NCI-H2227 treated with DMSO at 0.1 percent for 48 hours (cell line): ENCODE measurements around the gene RASGRP3.
"Not testable (repeated sequence)": the region's sequence is repeated elsewhere in the genome, so short reads cannot be mapped to it uniquely, and the experiment has no call there.

Experiments
- DNase-seq: peaks from one replicate; lab custom pipeline; 2025; lab: John Stamatoyannopoulos, UW

Gene RASGRP3

DNA sequence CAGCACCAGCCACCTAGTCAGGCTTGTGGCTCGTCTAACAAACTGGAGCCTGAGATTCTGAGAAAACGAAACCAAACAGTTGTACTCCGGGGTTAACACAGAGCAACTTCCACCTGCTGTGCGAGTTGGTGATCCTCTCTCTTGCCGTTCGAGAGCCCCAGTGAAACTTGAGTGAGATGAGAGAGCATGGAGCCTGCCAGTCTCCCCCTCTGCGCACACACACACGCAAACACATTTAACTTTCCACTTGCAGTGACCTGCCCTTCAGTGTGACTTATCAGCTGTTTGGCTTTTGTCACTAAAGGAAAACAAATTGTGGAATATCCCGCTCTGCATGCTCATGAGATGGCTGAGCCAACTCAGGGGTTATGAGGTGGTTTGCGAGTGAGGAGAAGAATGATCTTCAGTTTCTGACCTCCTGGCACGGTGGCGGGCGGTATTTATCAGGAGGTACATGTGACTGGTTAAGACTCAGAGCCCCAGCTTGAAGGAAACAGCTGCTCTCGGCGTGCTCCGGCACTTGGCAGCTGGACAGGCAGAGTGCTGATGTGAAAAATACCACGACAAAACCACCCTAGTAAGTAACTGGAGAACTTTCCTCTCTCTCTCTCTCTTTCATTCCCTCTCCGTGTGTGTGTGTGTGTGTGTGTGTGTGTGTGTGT lies at the start of gene RASGRP3:
Gene RASGRP3 (plus strand): TSS at position 519 of the 662 bp plus-strand sequence. CDS start 38,488 bp downstream, outside the sequence.
- peak; percentile 85 for DNase-seq

GRCh38 chr2:33426666-33427231 lies 49.7 kb upstream of the RASGRP3 start:
- no peak for DNase-seq

GRCh38 chr2:33430077-33430476 lies 46.4 kb upstream of the RASGRP3 start:
- no peak for DNase-seq

- DNase-seq, result no peak
Measured at GRCh38 chr2:33430856-33431255, 45.6 kb upstream of the RASGRP3 start.

DNA sequence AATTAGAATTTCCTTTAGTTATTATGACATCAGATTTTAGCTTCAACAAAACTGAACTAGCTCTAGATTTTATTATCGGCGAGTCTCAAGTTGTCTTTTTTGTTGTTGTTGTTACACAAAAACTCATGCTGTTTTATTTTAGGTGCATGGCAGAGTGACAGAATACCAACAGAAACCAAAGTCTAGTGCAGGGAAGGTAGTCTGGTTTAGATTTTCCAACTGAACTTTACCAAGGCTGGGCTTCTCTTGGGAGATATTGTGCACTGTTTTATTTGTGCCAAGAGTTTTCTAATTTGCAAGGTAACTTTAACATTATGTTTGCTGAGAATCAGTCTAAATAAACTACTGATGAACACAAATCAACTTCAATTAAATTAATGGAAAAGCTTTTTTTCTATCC lies 43.6 kb upstream of the RASGRP3 start:
- no peak for DNase-seq

- peak; percentile 58 for DNase-seq
Measured at GRCh38 chr2:33433279-33434235, 42.9 kb upstream of the RASGRP3 start.

DNA sequence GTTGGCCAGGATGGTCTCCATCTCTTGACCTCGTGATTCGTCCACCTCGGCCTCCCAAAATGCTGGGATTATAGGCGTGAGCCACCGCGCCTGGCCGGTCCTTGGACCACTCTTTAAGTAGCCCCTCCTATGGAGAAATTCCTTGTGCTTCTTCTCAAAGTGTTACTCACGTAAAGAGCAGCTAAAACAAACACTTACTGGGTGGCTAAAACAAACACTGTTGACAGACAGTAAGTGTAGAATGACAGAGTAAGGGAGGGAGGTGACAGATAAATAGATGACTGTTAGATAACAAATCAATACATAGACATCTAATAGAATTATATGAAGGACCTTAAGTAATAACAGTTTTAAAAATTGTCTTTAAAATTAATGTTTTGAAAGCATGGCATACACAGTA lies 40.9 kb upstream of the RASGRP3 start:
- DNase-seq, result no peak

- DNase-seq, result no peak
Measured at GRCh38 chr2:33436083-33436482, 40.4 kb upstream of the RASGRP3 start.

DNA sequence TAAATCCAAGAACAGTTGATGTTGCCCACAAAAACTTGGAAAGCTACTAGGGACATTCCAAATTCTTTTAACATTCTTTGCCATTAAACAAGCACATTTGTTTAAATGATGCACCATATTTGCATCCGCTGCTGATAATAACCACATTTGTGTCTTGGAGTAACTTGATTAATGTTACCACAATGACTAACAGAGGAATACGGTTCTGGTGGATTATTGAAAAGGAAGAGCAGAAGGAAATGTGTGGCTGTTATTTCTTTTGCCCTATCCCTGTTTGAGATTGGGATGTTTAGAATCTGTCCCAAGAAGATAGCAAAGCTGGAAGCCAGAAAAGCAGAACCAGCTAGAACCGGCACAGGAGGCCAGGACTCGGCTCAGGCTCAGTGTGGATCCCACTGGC lies 39.2 kb upstream of the RASGRP3 start:
- DNase-seq, result no peak

DNA sequence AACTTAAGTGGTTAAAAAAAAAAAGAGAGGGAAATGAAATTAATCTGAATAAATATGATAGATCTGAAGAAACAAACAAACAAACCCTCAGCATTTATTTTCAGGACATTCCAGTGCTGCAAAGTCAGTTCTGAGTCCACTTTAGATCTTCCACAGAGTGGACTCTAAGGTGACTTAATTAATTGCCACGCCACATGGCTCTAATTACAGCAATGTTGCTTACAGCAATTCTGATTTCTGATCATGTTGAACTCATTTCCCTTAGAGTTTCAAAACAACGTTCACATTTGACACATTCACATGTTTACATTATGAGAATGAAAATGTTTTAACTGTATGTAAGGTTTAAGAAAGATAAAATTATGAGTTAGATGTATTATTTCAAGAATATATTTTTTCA lies 38.6 kb upstream of the RASGRP3 start:
- no peak for DNase-seq

DNA sequence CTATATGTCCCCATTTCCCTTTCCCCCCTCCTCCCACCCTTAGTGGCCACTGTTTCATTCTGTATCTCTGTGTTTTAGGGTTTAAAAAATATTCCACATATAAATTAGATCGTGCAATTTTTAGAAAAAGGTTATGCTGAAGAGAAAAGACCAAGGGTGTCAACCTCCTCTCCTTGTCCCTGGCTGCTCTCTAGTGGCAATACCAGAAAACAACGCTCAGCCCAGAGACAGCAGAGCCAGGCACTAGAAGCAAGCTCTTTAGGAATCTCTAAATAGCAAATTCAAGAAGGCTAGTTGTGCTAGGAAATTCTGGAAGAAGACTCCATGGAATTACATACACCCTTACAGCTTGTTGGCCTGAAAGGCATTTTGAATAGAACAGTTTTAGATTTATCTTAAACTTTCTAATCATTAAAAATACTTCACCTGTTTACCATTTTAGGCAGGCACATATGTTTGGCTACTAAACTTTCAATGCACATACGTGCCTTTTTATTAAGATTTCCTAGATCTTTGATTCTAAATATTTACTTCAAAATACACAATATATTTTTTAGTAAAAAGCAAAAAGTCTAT lies 35.1 kb upstream of the RASGRP3 start:
- peak; percentile 56 for DNase-seq

DNA sequence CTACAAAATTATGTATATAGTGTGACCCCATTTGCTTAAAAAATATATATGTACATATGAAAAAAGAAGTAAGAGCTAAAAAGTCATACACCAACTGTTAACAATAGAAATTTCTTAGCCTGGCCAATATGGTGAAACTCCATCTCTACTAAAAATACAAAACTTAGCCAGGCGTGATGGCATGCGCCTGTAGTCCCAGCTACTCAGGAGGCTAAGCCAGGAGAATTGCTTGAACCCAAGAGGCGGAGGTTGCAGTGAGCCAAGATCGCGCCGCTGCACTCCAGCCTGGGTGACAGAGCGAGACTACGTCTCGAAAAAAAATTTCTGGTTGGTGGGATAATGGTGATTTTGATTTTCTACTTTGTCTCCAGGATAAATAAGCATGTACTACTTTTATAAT lies 34.4 kb upstream of the RASGRP3 start:
- DNase-seq, result not testable (repeated sequence)

DNA sequence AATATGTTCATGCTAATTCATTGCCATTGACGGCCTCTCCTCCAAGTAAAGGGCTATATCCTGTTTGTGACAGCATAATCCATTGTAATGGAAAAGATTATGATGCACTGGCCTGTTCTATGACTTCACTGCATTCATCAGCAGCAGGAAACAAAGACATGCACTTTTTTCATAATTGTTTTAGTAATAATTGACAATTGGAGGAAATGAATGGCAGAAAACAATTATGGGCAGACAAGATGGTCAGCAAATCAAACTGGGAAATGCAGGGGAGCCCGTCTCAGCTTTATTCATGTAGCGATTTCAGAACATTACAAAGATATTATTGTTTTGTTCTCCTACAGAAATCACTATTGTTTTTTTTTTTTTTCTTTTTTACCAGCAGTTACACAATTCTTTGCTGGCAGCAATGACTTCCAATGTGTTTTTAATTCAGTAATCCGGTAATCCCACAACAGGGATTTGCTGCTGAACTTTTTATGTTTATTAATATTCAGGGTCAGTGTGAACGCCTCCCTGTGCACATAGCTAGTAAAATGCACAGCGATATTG lies 33.8 kb upstream of the RASGRP3 start:
- no peak for DNase-seq

DNA sequence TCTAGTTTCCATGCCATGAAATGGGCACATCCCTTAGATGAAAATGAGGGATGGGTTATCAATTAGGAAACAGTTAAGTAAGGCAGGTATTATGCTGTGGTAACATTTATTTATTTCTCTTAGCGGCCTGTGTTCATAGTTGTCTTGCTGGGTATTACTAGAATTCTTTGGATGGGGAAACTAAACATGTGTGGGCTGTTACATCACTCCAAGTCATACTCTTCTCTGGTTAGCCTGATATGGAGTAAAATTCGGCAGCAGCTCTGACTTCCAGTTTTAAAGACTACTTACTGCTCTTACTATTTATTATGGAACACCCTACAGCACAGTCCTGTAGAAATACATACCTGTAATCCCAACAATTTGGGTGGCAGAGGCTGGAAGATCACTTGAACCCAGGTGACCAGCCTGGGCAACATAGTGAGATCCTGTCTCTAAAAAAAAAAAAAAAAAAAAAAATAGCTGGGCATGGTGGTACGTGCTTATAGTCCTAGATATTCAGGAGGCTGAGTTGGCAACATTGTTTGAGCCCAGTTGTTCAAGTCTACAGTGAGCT lies 33.1 kb upstream of the RASGRP3 start:
- no peak for DNase-seq

- no peak for DNase-seq
Measured at GRCh38 chr2:33444967-33445366, 31.5 kb upstream of the RASGRP3 start.

GRCh38 chr2:33448220-33448899 lies 28.1 kb upstream of the RASGRP3 start:
- no peak for DNase-seq

- DNase-seq, result no peak
Measured at GRCh38 chr2:33451214-33451613, 25.2 kb upstream of the RASGRP3 start.

- no peak for DNase-seq
Measured at GRCh38 chr2:33451825-33452224, 24.6 kb upstream of the RASGRP3 start.

DNA sequence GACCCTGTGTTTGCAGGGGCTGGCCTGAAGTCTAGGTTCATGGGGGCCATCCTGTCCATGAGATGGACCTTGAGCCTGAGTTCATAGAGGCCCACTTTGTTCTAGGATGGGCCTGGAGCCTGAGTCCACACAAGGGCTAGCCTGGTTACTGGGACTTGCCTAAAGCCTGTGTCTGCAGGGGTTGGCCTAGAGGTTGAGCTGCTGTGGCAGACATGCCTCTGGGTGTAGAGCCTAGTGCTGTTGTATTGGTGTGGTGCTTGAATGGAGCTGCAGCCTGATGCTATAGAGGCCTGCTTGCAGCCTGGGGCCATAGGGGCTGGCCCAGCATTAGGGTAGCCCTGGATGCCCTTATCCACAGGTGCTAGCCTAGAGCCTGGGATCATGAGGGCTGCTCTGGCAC lies 23.9 kb upstream of the RASGRP3 start:
- DNase-seq, result no peak

- DNase-seq, result no peak
Measured at GRCh38 chr2:33453905-33454479, 22.5 kb upstream of the RASGRP3 start.
